HG03378 (cell line): ENCODE data around the gene DYNLT4.

Experiments
- ATAC-seq: cut with Tn5 transposase; IDR thresholded peaks from one replicate; pipeline ENCODE4 v1.9.1; 2021; ENCODE audit warnings: mild to moderate bottlenecking, moderate library complexity; ENCODE audit not compliant: unreplicated experiment

DYNLT4 gene

GRCh38 chr1:44792736-44793502, 14.2 kb downstream of the DYNLT4 start:
- no peak for ATAC-seq

GRCh38 chr1:44790968-44791801, 16.0 kb downstream of the DYNLT4 start:
- no peak for ATAC-seq

- ATAC-seq = no peak
Observed at GRCh38 chr1:44788120-44788860, 18.9 kb downstream of the DYNLT4 start, which contains the start of gene BEST4. Gene BEST4 (minus strand): TSS chr1:44788170. CDS start chr1:44787705, 465 bp downstream.

GRCh38 chr1:44787506-44787905, 19.6 kb downstream of the DYNLT4 start:
- no peak for ATAC-seq

- no peak for ATAC-seq
Observed at GRCh38 chr1:44786841-44787426, 20.2 kb downstream of the DYNLT4 start.

- no peak for ATAC-seq
Observed at GRCh38 chr1:44786138-44786840, 20.9 kb downstream of the DYNLT4 start.

GRCh38 chr1:44785501-44786137, 21.5 kb downstream of the DYNLT4 start:
- no peak for ATAC-seq

GRCh38 chr1:44785029-44785380, 22.1 kb downstream of the DYNLT4 start:
- ATAC-seq = no peak

- no peak for ATAC-seq
Observed at GRCh38 chr1:44784094-44785028, 22.8 kb downstream of the DYNLT4 start.

- ATAC-seq = no peak
Observed at GRCh38 chr1:44783697-44784093, 23.5 kb downstream of the DYNLT4 start.

- ATAC-seq = no peak
Observed at GRCh38 chr1:44780583-44781121, 26.5 kb downstream of the DYNLT4 start.

GRCh38 chr1:44778705-44779576, 28.2 kb downstream of the DYNLT4 start:
- no peak for ATAC-seq

GRCh38 chr1:44777969-44778635, 29.0 kb downstream of the DYNLT4 start:
- no peak for ATAC-seq

- no peak for ATAC-seq
Observed at GRCh38 chr1:44777547-44777946, 29.6 kb downstream of the DYNLT4 start.

GRCh38 chr1:44776730-44777068, 30.5 kb downstream of the DYNLT4 start:
- ATAC-seq = no peak

GRCh38 chr1:44775930-44776729, 31.0 kb downstream of the DYNLT4 start:
- peak; percentile 11 for ATAC-seq
